ENCODE measurements around the gene MAT2B. TPM values are rescaled to one million over a fixed set of nuclear protein-coding genes. Genes with fewer than 3 reads are reported as not detected.

The MAT2B gene
- total and polyA plus RNA-seq, 4 donors, result 37.5 to 55.0 (median 38.5) TPM

DNA sequence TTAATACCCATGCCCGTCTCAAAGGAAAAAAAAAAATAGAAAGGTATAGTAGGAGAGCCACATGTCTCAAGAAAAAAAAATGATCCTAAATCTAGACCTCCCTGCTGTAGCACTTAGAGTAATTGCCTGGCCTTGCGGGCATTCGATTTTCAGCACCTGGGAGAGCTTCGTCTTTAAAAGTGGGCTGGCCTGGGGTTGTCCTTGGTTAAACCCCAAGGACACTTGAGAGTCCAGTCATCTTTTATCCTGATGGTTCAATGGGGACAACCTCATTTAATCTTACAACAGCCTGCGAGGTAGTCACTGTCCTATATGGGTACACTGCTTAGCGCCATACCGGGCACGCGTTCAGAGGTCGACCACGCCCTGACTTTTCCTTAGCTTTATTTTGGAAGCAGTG lies 60.1 kb downstream of the MAT2B start:
- Histone ChIP-seq H3K9me3 (ENCODE audit: control insufficient read depth, insufficient read depth, low read length) (no peaks in the 10 kb centered on the region), H3K4me1 (ENCODE audit: control insufficient read depth, insufficient read depth, low read length) (peaks cover 10% of the 10 kb centered on the region), H3K27ac (ENCODE audit: low read depth, low read length) (no peak overlapping the region), H3K4me3 (ENCODE audit: low read depth, low read length) (peak overlapping the region; percentile 35), H3K36me3 (ENCODE audit: control insufficient read depth, insufficient read depth, low read length) (no peaks in the 10 kb centered on the region), H3K27me3 (ENCODE audit: control insufficient read depth, insufficient read depth, low read length) (peaks cover 27% of the 10 kb centered on the region)
- WGBS (ENCODE audit: insufficient coverage), result 0% methylated on average over 7 of the region's 11 CpGs
- peak in 1 of 6 donors; percentile 54 for DNase-seq (ENCODE audit: low read depth in 4 of 6, low spot score in 6 of 6)

DNA sequence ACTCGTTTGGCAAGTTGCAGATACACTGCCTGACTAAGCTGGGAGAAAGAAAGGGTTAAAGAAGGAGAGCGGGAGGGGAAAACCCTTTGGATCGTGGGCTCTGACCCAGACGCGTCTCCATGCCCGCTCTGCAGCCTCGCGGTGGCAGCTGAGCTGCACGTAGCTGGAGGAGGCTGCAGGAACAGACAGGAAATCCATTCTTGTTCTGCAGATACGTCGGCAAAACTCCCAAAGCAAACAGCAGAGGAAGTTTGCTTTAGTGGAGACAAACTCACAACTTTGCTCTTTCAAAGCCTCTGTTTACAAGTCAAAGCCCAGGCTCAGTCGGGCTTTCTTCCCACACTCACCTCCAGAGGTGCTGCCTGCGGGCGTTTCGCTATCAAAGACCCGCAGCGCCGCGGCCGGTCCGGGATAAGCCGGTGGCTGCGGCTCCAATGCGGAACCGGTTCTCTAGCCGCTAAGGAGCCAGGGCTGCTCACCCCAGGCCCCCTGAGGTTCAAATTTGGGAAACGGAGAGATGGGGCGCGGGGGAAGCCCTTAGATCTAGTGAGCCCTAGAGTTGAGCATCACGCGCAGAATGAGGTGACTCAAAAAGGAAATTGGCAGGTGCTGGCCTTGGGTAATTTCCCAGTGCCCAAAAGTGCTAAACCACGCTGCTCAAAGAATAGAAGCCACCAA lies 60.7 kb downstream of the MAT2B start:
- WGBS (ENCODE audit: insufficient coverage), result 7% methylated on average over 32 of the region's 32 CpGs
- Histone ChIP-seq H3K9me3 (ENCODE audit: control insufficient read depth, insufficient read depth, low read length) (no peaks in the 10 kb centered on the region), H3K36me3 (ENCODE audit: control insufficient read depth, insufficient read depth, low read length) (no peaks in the 10 kb centered on the region), H3K4me1 (ENCODE audit: control insufficient read depth, insufficient read depth, low read length) (peaks cover 10% of the 10 kb centered on the region), H3K27ac (ENCODE audit: low read depth, low read length) (no peak overlapping the region), H3K27me3 (ENCODE audit: control insufficient read depth, insufficient read depth, low read length) (peaks cover 27% of the 10 kb centered on the region), H3K4me3 (ENCODE audit: low read depth, low read length) (peak overlapping the region; percentile 35)
- peak in 2 of 6 donors; percentile 74 to 85 for DNase-seq (ENCODE audit: low read depth in 4 of 6, low spot score in 6 of 6)

DNA sequence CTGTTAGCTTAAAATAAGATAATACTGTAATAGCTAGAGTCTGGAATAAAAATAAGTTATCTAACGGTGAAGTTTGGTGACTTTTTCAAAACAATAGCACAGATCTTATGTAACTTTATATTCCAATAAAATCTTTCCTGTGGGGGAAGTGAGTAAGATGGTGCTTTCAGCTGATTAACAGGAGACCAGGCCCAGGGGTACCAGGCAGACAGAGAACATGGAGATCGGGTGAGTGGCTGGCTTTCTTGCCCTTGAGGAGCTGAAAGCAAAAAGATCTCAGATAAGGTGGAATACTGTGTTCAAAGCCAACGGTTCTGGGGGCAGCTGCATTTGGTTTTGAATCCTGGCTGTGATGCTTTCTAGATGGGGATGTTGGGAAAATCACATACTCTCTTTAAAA lies 61.3 kb downstream of the MAT2B start:
- no peak overlapping the region for H3K27ac ChIP-seq (ENCODE audit: low read depth, low read length)

DNA sequence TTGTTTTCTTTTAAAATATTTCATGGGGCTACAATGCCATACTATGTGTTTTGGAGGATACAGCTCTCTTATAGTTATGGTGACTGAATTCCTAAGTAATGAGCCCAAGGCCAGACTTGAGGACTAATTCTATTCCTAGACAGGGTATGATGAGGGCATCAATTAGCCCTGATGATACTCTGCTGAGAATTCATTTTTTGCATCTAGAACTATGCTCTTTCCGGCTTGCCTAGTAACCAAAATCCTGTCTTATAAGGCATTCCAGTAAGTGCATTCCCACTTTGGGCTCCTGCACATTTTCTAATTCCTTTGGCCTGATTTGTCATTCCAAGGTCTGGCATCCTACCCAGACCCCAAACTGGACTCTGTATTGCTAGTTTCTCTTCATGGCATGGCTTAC lies 62.4 kb downstream of the MAT2B start:
- Histone ChIP-seq H3K27ac (ENCODE audit: low read depth, low read length) (no peak overlapping the region), H3K27me3 (ENCODE audit: control insufficient read depth, insufficient read depth, low read length) (peaks cover 27% of the 10 kb centered on the region), H3K9me3 (ENCODE audit: control insufficient read depth, insufficient read depth, low read length) (no peaks in the 10 kb centered on the region), H3K4me3 (ENCODE audit: low read depth, low read length) (no peak overlapping the region), H3K4me1 (ENCODE audit: control insufficient read depth, insufficient read depth, low read length) (peaks cover 10% of the 10 kb centered on the region), H3K36me3 (ENCODE audit: control insufficient read depth, insufficient read depth, low read length) (no peaks in the 10 kb centered on the region)
- no peak for DNase-seq (ENCODE audit: low read depth in 4 of 6, low spot score in 6 of 6)
- 82% methylated on average over 1 of the region's 1 CpG for WGBS (ENCODE audit: insufficient coverage)

More for the DNA sequence above, 61.3 kb downstream of the MAT2B start:
- Histone ChIP-seq H3K4me1 (ENCODE audit: control insufficient read depth, insufficient read depth, low read length) (peaks cover 10% of the 10 kb centered on the region), H3K4me3 (ENCODE audit: low read depth, low read length) (no peak overlapping the region), H3K9me3 (ENCODE audit: control insufficient read depth, insufficient read depth, low read length) (no peaks in the 10 kb centered on the region), H3K27me3 (ENCODE audit: control insufficient read depth, insufficient read depth, low read length) (peaks cover 27% of the 10 kb centered on the region), H3K36me3 (ENCODE audit: control insufficient read depth, insufficient read depth, low read length) (no peaks in the 10 kb centered on the region)
- 73% methylated on average over 1 of the region's 3 CpGs for WGBS (ENCODE audit: insufficient coverage)
- DNase-seq (ENCODE audit: low read depth in 4 of 6, low spot score in 6 of 6), result no peak

Other genes starting within 250 kb of the MAT2B start
- gene CCNG1, start 68.0 kb upstream of the MAT2B start, total RNA-seq, result 100 to 1,000 TPM; 120 to 162 TPM
- 10 to 100 TPM; 71.7 to 72.6 TPM for gene CCNG1, start 68.0 kb upstream of the MAT2B start, polyA plus RNA-seq (ENCODE audit: insufficient read length in 2 of 2)
- 10 to 100 TPM; 16.9 to 36.6 TPM for gene NUDCD2, start 45.5 kb upstream of the MAT2B start, total RNA-seq
- gene NUDCD2, start 45.5 kb upstream of the MAT2B start, polyA plus RNA-seq (ENCODE audit: insufficient read length in 2 of 2), result 10 to 100 TPM; 59.8 to 68.0 TPM
- 10 to 100 TPM; 11.4 to 12.2 TPM for gene HMMR, start 45.0 kb upstream of the MAT2B start, total RNA-seq
- 1 to 10 TPM; 4.5 to 4.7 TPM for gene HMMR, start 45.0 kb upstream of the MAT2B start, polyA plus RNA-seq (ENCODE audit: insufficient read length in 2 of 2)

Data from spinal cord (tissue), 10 donors.